GM21447 (cell line): Measurements from ENCODE around the gene GRPEL1.
A peak's percentile ranks its signal among the peaks of the same experiment; 100 is the strongest.
"Not testable (repeated sequence)": the region's sequence is repeated elsewhere in the genome, so short reads cannot be mapped to it uniquely, and the experiment has no call there.

ENCODE experiments used
- ATAC-seq: cut with Tn5 transposase; IDR thresholded peaks from one replicate; pipeline ENCODE4 v1.9.1; 2021; ENCODE audit not compliant: unreplicated experiment

Gene GRPEL1

DNA sequence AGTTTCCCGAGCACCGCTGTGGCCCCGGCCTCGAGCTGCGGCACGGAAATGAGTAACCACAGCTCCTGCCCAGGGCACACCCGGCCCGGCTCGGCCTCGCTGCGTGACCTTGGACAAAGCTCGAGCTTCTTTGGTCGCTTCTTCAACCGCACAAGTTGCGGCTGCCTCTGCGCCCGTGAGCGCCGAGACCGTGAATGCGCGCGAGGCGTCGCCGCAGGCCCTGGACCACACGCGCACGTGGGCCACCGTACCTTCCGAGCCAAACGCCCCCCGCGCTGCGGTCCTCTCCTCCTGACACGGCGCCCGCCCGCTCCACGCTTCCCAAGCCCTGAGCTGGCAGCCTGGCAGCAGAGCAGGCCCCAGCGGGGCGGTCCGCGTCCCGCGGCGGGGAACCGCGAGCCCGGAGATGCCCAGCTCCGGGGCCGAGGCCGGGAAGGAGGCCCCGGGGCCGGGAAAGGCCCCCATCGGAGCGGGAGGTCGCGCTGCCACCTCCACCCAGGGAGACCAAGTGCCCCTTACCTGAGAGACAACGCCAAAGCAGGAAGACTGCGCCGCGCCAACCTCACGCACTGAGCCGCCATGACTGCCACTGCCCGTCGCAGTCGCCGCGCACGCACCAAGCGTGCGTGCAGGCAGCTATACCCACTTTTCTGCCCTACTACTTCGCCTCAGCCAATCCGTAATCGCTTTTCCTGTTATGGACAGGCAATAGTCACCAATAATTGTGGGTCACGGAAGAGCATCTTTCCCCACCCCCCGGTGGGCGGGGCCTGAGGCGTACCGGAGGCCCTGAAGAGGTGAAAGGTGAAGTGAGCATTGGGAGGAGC is at the start of gene GRPEL1:
GRPEL1 (minus strand) TSS at position 613 of the 827 bp plus-strand sequence; CDS start at position 581, 32 bp downstream.
- ATAC-seq, result peak; percentile 94

DNA sequence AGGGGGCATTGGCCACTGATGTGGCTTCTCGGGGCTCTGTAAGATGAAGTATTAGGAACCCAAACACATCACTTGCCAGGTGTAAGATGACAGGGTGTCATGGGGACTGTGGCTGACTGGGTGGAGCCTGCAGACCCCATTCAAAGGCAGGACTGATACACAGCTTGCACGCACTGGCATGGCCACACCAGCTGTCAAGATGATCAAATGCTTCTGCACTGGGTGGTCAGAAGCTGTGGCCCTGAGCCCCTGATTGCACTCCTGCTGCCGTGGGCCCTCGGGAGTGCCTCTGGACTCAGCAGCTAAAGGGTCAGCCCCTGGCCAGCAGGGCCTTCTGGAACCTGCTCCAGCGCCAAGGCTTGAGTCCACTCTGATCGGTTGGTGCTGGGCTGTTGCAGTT is 48.8 kb upstream of the GRPEL1 start:
- ATAC-seq, result no peak

DNA sequence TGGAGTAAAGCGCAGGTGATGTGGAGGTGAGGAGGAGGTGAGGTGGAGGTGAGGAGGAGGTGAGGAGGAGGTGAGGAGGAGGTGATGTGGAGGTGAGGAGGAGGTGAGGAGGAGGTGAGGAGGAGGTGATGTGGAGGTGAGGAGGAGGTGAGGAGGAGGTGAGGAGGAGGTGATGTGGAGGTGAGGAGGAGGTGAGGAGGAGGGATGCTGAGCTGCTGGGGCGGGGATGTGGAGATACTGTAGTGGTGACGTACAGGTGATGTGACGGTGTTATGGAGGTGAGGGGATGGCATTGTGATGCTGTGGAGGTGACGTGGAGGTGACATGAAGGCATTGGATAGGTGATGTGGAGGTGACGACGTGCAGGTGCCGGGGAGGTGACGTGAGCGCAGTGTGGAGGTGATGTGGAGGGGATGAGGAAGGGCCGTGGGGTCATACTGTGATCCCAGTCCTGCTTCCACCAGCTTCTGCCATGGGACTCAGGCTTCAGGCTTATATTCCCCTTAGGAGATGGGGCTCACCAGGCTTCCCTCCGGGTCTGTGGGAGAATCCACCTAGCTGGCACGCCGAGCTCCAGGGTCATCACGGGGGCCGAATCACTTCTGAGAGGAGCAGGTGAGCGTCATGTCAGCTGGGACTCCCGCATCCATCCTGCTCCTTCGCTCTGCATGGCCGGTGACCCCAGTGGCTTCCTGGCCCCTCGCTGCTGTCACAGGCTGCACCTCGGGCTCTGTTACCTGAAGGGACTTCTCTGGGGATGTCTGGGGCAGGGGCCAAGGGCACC is 47.9 kb upstream of the GRPEL1 start:
- ATAC-seq, result no peak

DNA sequence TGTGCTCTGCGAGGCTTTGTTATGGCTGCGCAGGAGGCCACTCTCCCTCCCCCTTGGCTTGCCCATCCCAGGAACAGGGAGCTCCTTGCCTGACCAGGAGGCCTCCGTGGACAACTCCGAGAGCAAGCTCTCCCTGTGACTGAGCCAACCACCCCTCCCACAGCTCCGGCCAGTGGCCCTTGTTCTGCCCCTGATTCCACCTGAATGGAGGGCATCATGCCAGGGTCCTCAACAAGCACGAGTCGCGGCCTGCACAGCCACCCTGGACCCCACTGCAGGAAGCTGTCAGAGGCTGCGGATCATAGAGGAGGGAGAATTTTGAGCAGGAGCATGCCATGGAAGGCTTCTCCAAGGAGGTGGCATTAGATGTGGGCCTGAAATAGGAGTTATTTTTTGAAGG is 44.8 kb upstream of the GRPEL1 start:
- no peak for ATAC-seq

DNA sequence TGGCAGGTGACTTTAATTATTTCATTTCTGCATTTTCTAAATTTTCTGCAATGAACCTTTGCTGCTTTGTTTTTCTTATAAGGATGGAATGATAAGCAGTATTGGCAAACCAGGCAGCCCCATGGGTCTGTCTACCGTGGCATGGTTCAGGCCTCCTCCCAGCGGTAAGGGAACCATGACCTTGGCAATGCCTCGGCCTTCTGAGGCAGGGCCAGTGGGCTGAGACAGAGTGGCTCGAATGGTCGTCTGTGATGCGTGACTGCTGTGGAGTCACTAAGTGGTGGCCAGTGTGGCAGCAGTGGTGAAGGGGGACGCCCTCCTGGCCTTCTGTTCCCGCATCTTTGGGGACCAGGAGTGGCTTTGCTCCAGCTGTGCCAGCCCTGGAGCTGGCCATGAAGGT is 43.6 kb upstream of the GRPEL1 start:
- ATAC-seq, result no peak

DNA sequence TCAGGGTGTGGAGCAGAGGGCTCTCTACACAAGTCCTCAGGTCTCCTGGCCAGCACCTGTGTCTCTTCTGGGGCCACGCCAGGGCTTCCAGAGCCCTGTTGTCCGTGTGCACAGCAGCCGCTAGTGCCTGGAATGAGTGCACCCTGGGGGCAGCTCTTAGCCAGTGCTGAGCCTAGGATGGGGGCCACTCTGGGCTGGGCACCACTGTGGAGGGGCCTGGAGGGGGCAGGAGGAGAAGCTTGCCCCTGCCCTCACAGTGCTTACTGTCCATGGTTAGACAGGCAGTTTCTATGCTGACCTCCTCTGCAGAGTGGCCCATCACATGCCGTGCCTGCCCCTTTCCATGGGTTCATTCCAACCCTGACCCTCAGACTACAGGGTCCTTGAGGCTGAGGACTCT is 42.7 kb upstream of the GRPEL1 start:
- no peak for ATAC-seq

DNA sequence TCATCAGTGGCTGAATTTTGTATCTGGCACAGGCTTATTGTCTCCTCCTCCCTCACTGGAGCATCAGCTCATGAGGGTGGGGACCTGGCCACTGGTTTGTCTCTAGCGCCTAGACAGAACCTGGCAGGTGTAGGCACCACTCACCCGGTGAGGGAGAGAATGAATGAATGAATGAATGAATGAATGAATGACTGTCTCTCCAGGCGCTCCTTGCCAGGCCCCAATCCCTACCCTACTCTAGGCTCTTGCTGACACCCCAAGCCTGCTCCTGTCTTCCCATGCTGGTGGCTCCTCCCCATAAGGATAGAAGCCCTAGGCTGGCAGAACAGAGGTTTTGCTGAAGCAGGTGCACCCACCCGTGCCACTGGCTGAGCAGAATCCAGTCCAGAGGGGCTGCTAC is 41.3 kb upstream of the GRPEL1 start:
- no peak for ATAC-seq

DNA sequence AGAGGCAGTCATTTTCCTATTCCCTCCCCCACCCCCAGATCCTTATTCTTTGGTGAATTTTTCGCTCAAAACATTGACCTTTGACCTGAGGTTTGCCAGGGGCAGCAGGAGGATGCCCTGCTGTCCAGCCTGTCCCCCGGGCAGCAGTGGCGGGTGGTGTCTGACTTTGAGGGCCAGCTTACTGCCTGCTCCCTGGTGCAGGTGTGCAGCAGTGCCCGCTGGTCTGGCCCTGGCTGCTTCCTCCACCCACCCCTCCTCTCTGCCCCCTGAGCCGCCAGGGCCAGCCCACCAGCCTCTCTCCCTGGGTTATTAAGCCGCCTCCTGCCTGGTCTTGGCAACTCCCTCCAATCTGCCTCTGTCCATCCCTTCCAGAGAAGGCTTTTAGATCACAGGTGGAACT is 40.8 kb upstream of the GRPEL1 start:
- ATAC-seq, result no peak

DNA sequence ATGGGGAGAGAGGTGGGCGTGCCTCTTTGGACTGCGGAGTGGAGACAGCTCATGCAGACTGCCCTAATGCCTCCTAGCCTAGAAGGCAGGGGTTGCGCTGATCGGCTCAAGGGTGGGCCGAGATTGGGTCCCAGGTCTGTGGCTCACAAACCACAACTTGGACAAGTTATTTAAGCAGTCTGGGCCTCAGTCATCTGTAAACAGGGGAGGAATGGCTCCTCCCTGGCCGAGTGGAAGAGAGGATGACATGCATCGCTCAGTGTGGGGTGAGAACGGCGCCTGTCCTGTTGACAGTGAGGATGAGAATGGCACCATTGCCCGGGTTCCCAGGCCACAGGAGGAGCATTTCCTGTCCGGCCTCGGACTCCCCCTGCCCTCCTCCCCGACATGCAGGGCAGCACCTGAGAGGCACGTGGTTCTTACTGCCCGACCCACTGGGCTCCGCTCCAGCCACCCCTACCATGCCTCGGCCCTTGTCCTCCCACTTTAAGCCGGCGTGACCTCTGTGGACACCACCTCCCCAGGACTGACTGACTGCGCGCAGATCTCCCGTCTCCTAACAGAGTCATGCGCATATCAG is 40.3 kb upstream of the GRPEL1 start:
- ATAC-seq, result no peak

DNA sequence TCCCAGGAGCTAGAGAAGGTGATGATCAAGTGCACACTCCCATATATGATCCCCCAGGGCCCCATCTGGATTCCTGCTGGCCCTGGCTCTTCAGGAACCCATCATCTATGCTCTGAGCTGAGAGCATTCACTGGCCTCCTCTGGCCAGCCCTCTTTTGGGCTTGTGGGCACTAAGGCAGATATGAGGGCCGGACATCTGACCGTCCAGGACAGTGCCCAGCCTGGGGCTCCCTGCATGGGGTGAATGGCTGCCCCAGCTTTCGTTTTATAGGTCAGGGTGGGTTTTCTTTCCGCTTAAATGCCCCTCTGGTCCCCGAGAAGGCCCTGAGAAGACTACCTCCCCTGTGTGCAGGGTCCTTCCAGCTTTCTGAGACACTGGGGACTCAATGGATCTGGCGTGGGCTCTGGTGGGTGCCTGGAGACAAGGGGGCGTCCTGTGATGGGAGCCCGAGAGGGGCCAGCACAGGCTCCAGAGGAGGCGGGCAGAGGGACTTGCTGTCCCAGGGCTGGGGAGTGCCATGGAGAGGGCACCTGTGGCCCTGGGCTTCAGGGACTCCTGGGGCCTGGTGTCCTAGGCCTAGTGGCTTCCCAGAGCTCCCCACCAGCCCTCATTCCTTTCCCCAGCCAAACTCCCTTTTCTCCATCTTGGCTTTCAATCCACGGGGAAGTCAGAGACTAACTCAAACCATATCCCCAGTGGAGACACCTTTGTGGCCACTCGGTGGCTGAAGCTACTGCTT is 39.5 kb upstream of the GRPEL1 start:
- ATAC-seq, result no peak

DNA sequence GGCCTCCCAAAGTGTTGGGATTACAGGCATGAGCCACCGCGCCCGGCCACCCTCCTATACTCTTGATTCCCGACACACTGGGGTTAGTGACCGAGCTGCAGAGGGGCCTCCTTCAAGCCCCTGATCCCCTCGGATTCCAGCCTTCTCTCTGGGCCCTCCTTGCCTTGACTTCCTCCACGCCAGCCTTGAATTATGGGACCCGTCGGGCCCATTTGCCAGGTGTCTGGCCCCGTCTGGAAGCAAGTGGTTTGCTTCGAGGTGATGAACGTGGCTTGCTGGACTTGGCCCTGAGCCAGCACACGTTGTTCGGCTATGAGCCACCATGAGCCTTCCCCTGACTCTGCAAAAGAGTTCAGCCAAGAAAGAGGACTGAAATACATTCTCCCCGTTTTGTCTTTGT is 37.4 kb upstream of the GRPEL1 start:
- no peak for ATAC-seq

DNA sequence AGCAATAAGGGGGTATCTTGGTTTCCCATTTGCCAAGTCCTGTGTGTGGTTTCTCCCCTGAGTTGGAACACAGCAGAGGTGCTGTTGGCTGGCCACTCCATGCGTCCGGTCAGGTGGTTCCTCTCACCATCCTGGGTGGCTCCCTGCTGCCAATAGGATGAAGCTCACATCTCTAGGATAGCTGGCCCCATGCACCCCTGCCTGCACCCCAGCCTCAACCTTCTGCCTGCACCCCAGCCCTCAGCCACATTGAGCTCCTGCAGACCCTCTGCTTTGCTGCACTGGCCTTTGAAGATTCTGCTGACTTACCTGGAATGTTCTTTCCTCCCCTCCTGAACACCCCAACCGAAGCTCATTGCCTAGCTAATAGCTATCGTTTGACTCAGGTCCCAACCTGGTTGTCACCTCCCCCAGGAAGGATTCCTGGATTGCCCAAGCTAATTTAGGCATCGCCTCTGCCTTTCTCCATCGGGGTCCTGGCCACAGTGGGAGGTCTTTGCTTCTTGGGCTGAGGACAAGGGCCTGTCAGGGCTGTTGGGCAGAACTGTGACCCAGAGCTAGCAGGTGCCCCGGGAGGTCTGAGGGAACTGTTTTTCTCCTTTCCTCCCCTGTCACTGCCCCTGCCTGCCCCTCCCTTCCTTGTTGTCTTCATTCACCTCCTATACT is 36.6 kb upstream of the GRPEL1 start:
- ATAC-seq, result no peak

DNA sequence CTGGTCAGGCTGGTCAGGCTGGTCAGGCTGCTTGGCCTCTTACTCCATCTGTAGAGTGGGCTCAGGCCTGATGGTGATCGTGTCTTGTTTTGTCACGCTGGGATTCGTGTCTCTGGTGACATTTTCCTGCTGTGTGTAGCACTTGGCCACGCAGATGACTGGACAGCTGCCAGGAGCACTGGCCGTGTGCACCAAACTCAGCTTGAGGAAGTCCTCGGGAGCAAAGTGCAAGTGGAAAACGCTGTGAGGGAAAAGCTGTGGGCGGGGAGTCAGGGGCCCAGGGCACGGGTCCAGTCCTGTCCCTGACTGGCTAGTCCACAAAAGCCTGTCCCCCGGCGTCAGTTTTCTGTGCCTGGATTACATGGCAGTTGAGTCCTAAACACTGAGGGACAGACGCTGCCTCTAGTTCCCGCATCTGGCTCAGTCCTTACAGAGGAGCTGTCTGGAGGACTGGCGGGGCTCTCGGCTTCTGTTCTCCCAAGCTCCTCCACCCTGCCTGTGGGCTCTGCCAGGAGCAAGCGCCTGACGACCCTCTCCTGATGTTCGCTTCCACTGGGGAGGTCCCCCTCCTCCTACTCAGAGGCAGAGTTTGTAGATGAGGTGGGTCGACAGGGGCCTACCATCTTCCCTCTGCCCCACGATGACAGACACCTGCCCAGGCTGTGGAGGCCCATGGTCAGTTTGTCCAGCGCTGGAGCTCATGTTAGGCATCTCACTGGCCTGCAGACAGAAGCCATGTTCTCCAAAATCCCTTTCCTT is 35.9 kb upstream of the GRPEL1 start:
- no peak for ATAC-seq

DNA sequence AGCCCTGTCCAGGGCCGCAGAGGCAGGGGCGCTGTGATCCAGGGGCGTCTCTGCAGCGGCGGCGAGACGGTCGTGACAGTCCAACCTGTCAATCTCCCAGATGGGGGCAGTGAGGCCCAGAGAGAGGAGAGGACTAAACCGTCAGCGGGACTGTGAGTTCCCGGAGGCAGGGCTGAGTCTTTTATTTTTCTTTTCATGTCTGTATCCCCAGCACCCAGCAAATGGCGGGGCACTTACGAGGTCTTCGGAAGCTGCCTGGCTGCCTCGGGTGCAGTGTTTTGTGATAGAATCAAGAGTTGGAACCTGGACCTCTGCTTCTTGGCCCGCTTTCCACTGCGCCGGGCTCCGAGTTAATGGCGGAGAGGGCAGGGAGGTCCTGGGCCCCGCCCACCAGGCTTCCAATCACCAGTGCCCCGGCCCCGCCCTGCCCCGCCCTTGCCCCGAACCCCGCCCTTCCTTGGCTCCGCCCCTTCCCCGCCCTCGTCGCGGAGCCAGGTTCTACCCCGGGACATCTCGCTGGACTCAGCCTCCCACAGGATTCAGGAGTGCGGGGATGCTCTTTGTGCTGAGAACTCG is 35.3 kb upstream of the GRPEL1 start:
- ATAC-seq, result peak; percentile 77

DNA sequence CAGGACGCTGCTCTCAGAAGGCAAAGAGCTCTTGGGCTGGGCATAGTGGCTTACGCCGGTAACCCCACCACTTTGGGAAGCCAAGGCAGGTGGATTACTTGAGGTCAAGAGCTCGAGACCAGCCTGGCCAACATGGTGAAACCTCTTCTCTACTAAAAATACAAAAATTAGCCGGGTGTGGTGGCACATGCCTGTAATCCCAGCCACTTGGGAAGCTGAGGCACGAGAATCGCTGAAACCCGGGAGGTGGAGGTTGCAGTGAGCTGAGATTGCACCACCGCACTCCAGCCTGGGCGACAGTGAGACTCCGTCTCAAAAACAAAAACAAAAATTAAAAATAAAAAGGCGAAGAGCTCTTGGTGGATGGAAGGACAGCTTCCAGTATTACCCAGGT is 34.6 kb upstream of the GRPEL1 start:
- ATAC-seq, result not testable (repeated sequence)

DNA sequence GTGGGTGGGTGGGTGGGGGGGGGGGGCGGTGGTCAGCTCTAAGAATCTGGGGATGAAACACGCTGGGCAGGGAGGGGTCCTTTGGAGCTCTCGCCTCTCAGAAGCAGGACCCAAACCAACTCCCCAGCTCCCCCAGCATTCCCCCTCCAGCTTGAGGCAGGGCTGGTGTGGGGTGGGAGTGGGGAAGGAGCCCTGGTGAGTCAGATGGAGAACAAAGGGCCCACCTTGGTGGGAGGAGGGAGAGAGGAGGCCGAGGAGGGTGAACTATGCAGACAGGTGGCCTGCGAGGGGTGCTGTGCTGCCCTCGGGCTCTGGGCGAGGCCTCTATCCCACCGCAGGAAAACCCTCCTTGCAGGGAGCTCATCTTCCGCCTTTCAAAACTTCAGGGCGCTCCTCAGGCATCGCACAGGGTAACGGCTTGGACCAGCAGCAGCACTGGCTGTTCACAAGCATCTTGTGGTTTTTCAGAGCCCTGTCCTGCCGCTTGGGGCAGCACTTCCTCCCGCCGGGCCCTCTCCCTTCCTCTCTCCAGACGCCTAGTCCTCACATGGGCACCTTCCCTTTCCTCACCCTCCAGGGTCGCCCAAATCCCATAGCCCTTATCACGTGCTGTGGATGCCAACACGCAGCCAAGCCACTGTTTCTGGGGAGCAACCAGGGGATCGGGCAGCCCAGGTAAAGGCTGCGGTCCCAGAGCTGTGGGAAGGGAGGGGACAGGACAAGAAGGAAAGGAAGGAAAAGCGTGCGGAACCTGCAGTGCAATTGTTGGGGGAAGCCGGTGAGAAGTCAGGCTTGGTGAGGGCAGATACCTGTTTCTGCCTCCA is 34.0 kb upstream of the GRPEL1 start:
- peak; percentile 72 for ATAC-seq

DNA sequence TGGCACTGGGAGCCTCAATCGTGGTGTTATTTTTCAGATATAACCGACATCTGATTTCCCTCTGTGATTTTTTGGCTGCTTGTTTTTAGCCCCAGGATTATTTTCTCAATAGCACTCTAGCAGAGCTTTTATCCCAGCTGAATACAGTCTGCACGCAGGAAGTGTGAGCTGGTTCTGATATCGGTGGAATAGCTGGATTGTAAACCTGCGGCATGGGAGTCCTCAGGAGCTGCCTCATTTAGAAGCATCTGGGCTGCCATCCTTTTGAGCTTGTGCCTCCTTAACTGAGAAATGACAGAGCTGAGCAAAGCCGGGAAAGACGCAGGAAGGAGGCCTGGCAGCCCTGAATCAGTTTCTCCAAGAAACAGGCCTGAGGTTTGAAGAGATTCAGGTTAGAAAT is 28.4 kb upstream of the GRPEL1 start:
- no peak for ATAC-seq

DNA sequence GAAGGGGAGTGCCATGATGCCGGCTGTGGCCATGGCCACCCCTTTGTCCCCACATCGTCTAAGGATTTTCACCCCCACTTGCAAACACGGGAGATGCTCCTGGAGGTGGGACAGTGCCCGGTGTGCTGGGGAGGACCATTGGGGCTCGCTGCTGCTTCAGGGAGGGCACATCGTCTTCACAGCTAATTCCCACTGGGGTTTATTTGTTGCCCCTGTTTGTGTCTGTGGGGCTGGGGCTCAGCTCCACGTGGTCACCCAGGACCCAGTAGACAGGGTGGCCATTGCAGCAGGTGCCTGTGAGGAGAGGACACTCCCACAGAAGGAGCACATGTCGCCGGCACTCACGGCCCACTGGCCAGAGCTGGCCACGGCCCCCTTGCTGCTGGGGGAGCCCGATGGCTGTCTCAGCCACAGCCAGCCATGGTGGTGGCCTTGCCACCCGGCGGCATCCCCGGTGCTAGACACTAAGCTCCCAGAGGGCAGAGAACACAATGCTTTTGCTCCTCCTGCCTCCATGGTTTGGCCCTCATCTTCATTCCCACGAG is 27.8 kb upstream of the GRPEL1 start:
- ATAC-seq, result no peak

DNA sequence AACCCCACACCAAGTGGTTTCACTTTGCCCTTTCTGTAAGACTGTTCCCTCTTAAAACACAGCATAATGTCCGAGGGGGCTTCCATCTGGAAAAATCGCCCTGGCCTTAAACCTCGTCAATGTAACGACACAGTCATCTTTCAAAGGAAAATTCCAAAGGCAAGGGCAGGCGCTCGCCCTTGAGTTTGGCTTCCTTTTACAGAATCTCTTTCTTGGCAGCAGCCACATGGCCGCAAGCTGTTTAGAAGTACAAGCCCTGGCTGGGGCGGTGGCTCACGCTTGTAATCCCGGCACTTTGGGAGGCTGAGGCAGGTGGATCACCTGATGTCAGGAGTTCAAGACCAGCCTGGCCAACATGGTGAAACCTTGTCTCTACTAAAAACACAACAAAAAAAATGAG is 27.1 kb upstream of the GRPEL1 start:
- no peak for ATAC-seq
